SK-N-SH (cell line): Measurements from ENCODE around the gene TNFRSF1B. TPM values are rescaled to one million over a fixed set of nuclear protein-coding genes. Genes with fewer than 3 reads are reported as not detected.

ENCODE experiments used
- CTCF ChIA-PET: fragments of 300-600, 350-600 bp; formaldehyde crosslinking; extraction: SDS; loops from one replicate; lab custom pipeline; 2021; lab: Yijun Ruan, JAX
- POLR2A ChIA-PET: fragments of 350-600 bp; sonication (Branson Sonifier 250); formaldehyde crosslinking; extraction: SDS; loops from one replicate; lab custom pipeline; 2020; ENCODE audit warnings: antibody characterized with exemption, inconsistent platforms; lab: Yijun Ruan, JAX
- DNase-seq: peaks from one replicate; pipeline ENCODE4 v3.0.0; 2012
- H2AFZ ChIP-seq: fragments of 200-600 bp; sonication (generic); 2 replicates; pipeline ENCODE4 v1.8.1; 2016; ENCODE audit warnings: antibody characterized with exemption, mild to moderate bottlenecking, low read depth
- H3F3A ChIP-seq: fragments of 200-600 bp; sonication (generic); replicated peaks from 2 replicates; pipeline ENCODE3; 2016; ENCODE audit warnings: antibody characterized with exemption, mild to moderate bottlenecking; ENCODE audit not compliant: insufficient read depth
- H3K27ac ChIP-seq, 2 experiments: fragments of 200-500 bp in 1 of 2; fragments of 200-600 bp in 1 of 2; sonication (Bioruptor generic) in 1 of 2; sonication (generic), shearing (Covaris generic) in 1 of 2; 2 replicates each; pipeline versions ENCODE4 v1.5.1 to v1.6.1; 2014 to 2016; ENCODE audit warnings: low read depth in 2 of 2, inconsistent platforms in 1 of 2, low read length in 1 of 2, mild to moderate bottlenecking in 1 of 2, mixed read lengths in 1 of 2
- H3K27me3 ChIP-seq: fragments of 200-600 bp; sonication (generic), shearing (Covaris generic); 2 replicates; pipeline ENCODE4 v1.6.1; 2016; ENCODE audit warnings: mixed run types; ENCODE audit not compliant: insufficient read depth
- H3K36me3 ChIP-seq, 2 experiments: fragments of 200-500 bp in 1 of 2; fragments of 200-600 bp in 1 of 2; sonication (Bioruptor generic) in 1 of 2; sonication (generic) in 1 of 2; replicated peaks in 1 of 2; 2 replicates each; pipeline versions ENCODE3 to v1.5.1; 2014 to 2016; ENCODE audit warnings: low read length in 1 of 2, mild to moderate bottlenecking in 1 of 2; ENCODE audit not compliant: insufficient read depth in 2 of 2, control insufficient read depth in 1 of 2
- H3K4me1 ChIP-seq, 2 experiments: fragments of 200-500 bp in 1 of 2; fragments of 200-600 bp in 1 of 2; sonication (Bioruptor generic) in 1 of 2; sonication (generic), shearing (Covaris generic) in 1 of 2; 2 replicates each; pipeline versions ENCODE4 v1.5.1 to v1.6.1; 2014 to 2016; ENCODE audit warnings: low read depth in 1 of 2, low read length in 1 of 2, mixed run types in 1 of 2; ENCODE audit not compliant: insufficient read depth in 2 of 2, control insufficient read depth in 1 of 2
- H3K4me2 ChIP-seq: fragments of 200-600 bp; sonication (generic), shearing (Covaris generic); 2 replicates; pipeline ENCODE4 v1.6.1; 2017; ENCODE audit warnings: mixed run types
- H3K4me3 ChIP-seq, 2 experiments: fragments of 200-500 bp in 1 of 2; fragments of 200-600 bp in 1 of 2; sonication (Bioruptor generic) in 1 of 2; sonication (generic), shearing (Covaris generic) in 1 of 2; 2 replicates each; pipeline versions ENCODE4 v1.5.1 to v1.8.1; 2014 to 2016; ENCODE audit warnings: low read depth in 2 of 2, inconsistent platforms in 1 of 2, low read length in 1 of 2, mild to moderate bottlenecking in 1 of 2, mixed read lengths in 1 of 2, moderate library complexity in 1 of 2
- H3K79me2 ChIP-seq: fragments of 200-600 bp; sonication (generic); 2 replicates; pipeline ENCODE4 v1.8.1; 2017; ENCODE audit warnings: mild to moderate bottlenecking; ENCODE audit not compliant: insufficient read depth
- H3K9ac ChIP-seq: fragments of 200-600 bp; sonication (generic); 2 replicates; pipeline ENCODE4 v1.6.1; 2017; ENCODE audit warnings: mixed run types
- H3K9me2 ChIP-seq: fragments of 200-600 bp; sonication (generic); 2 replicates; pipeline ENCODE4 v1.6.1; 2017; ENCODE audit warnings: mixed run types
- H3K9me3 ChIP-seq: fragments of 200-600 bp; sonication (generic); 2 replicates; pipeline ENCODE4 v1.6.1; 2017; ENCODE audit warnings: mixed run types, mild to moderate bottlenecking, moderate library complexity
- H4K20me1 ChIP-seq: fragments of 200-600 bp; sonication (generic); 2 replicates; pipeline ENCODE4 v1.6.1; 2017; ENCODE audit warnings: mild to moderate bottlenecking, mixed run types; ENCODE audit not compliant: insufficient read depth
- CTCF ChIP-seq: fragments of 200-600 bp; sonication (generic); IDR thresholded peaks from 2 replicates; pipeline ENCODE4 v1.6.1; 2017; ENCODE audit warnings: antibody characterized with exemption, mild to moderate bottlenecking, moderate library complexity
- ELF1 ChIP-seq: IDR thresholded peaks from 2 replicates; pipeline ENCODE4 v1.4.0; 2012
- EP300 ChIP-seq, 2 experiments: IDR thresholded peaks; 2 replicates each; pipeline versions ENCODE4 v1.4.0 to v1.6.1; 2012; ENCODE audit warnings: borderline replicate concordance in 1 of 2, low read depth in 1 of 2, low read length in 1 of 2
- FOSL2 ChIP-seq: IDR thresholded peaks from 2 replicates; pipeline ENCODE4 v1.4.0; 2012; ENCODE audit warnings: low read depth, mild to moderate bottlenecking, moderate library complexity, borderline replicate concordance
- FOXJ3 ChIP-seq: sonication (generic); formaldehyde crosslinking; IDR thresholded peaks from 2 replicates; pipeline ENCODE4 v1.5.1; 2020; ENCODE audit warnings: mild to moderate bottlenecking, missing genetic modification reagents
- FOXM1 ChIP-seq: IDR thresholded peaks from 2 replicates; pipeline ENCODE4 v1.4.0; 2012; ENCODE audit warnings: low read depth, mild to moderate bottlenecking
- GATA2 ChIP-seq: sonication (generic); formaldehyde crosslinking; IDR thresholded peaks from 2 replicates; pipeline ENCODE4 v1.5.0; 2020; ENCODE audit warnings: mild to moderate bottlenecking, missing genetic modification reagents
- IRF3 ChIP-seq: fragments of 150-350 bp; IDR thresholded peaks from 2 replicates; pipeline ENCODE4 v1.6.1; 2016; ENCODE audit warnings: mild to moderate bottlenecking, low read depth, low read length
- MXI1 ChIP-seq: IDR thresholded peaks from 2 replicates; pipeline ENCODE4 v1.6.1; 2012; ENCODE audit warnings: mild to moderate bottlenecking, low read depth, low read length, improper control_type of control experiment
- NFIC ChIP-seq: IDR thresholded peaks from 2 replicates; pipeline ENCODE4 v1.4.0; 2012; ENCODE audit warnings: borderline replicate concordance
- NRF1 ChIP-seq: IDR thresholded peaks from 2 replicates; pipeline ENCODE4 v1.6.1; 2012; ENCODE audit warnings: low read depth, mild to moderate bottlenecking, low read length
- RAD21 ChIP-seq: IDR thresholded peaks from 2 replicates; pipeline ENCODE4 v1.6.1; 2012; ENCODE audit warnings: mild to moderate bottlenecking, low read length
- REST ChIP-seq: IDR thresholded peaks from 2 replicates; pipeline ENCODE4 v1.6.1; 2012; ENCODE audit warnings: mild to moderate bottlenecking, low read depth, low read length, moderate library complexity
- RFX5 ChIP-seq: IDR thresholded peaks from 2 replicates; pipeline ENCODE4 v1.6.1; 2012; ENCODE audit warnings: mild to moderate bottlenecking, improper control_type of control experiment, low read length
- SMC3 ChIP-seq: IDR thresholded peaks from 2 replicates; pipeline ENCODE4 v1.6.1; 2012; ENCODE audit warnings: low read depth, low read length, improper control_type of control experiment
- TEAD4 ChIP-seq: IDR thresholded peaks from 2 replicates; pipeline ENCODE4 v1.4.0; 2012; ENCODE audit warnings: mild to moderate bottlenecking, borderline replicate concordance; ENCODE audit not compliant: insufficient read depth
- USF1 ChIP-seq: IDR thresholded peaks from 2 replicates; pipeline ENCODE4 v1.4.0; 2012; ENCODE audit warnings: low read depth, borderline replicate concordance
- WGBS: methylation state at CpG from one replicate; pipeline ENCODE4 v1.1.6; 2017; ENCODE audit warnings: low lambda C conversion rate; 5-methylcytosine and 5-hydroxymethylcytosine counted together
- polyA plus RNA-seq, 3 experiments: library from polyadenylated mRNA; depleted of rRNA; stranded (reverse); fragments of >200 nt; gene quantifications; 2 replicates each; pipeline ENCODE4 v1.2.3, GENCODE V29; 2012

TNFRSF1B gene
- polyA plus RNA-seq, 1 of the 3 experiments (the other 2 are of a cell fraction): 0.36 TPM

GRCh38 chr1:12135612-12136011, 31.2 kb upstream of the TNFRSF1B start:
- Histone ChIP-seq H3K4me1 (no peaks in the 10 kb centered on the region; a peak in 1 of 4 replicates), H3K9me3 (no peaks in the 10 kb centered on the region), H3K4me2 (no peak overlapping the region), H3K4me3 (no peak overlapping the region), H3F3A (no peaks in the 10 kb centered on the region), H3K27me3 (no peaks in the 10 kb centered on the region), H3K9ac (no peak overlapping the region), H3K36me3 (no peaks in the 10 kb centered on the region), H4K20me1 (no peaks in the 10 kb centered on the region), H3K9me2 (no peaks in the 10 kb centered on the region), H3K27ac (no peak overlapping the region), H3K79me2 (no peaks in the 10 kb centered on the region), H2AFZ (no peak overlapping the region)
- WGBS: 60% methylated on average over 1 of the region's 6 CpGs
- DNase-seq: no peak
- ChIA-PET CTCF (interaction anchor here (1.0 to 3.9 kb wide), 3 partner anchors 11 to 73 kb away, joined by 4 to 27 read pairs (median 9); no protein-coding TSS in a partner anchor), POLR2A (no interaction called here)
- TF ChIP-seq NRF1: no peak
- no peak for TF ChIP-seq FOXM1
- no peak for TF ChIP-seq ELF1
- TF ChIP-seq NFIC: no peak
- no peak for TF ChIP-seq RFX5
- no peak for TF ChIP-seq FOSL2
- TF ChIP-seq USF1: no peak
- no peak for TF ChIP-seq RAD21
- no peak for TF ChIP-seq FOXJ3 (CRISPR knock-in tag)
- TF ChIP-seq MXI1: no peak
- TF ChIP-seq TEAD4: no peak
- TF ChIP-seq REST: no peak
- TF ChIP-seq CTCF: no peak
- no peak for TF ChIP-seq SMC3
- no peak for TF ChIP-seq IRF3
- no peak for TF ChIP-seq GATA2 (CRISPR knock-in tag)
- no peak for TF ChIP-seq EP300 (IDR thresholded peaks at IDR 0.05; ENCODE audit: borderline replicate concordance in 1 of 2, low read depth in 1 of 2, low read length in 1 of 2)
